Psoas muscle (tissue), 8 donors: ENCODE results near the gene ZNF750. TPM values are rescaled to one million over a fixed set of nuclear protein-coding genes. Genes with fewer than 3 reads are reported as not detected.

Source experiments
- ATAC-seq, 4 donors: fragments of 200-7000 bp; cut with Tn5 transposase; one replicate each; pipeline ENCODE4 v1.9.1; 2020; ENCODE audit warnings: moderate library complexity in 3 of 4, mild to moderate bottlenecking in 2 of 4
- DNase-seq, 2 donors: peaks; one replicate each; pipeline ENCODE4 v3.0.0-alpha.2; 2020
- H3K27ac ChIP-seq: fragments of 200-600 bp; one replicate; pipeline ENCODE4 v1.8.0; 2022
- H3K27me3 ChIP-seq, 3 donors: fragments of 200-600 bp in 1 of 3; one replicate each; pipeline versions ENCODE4 v1.6.1 to v1.8.0; 2013 to 2022; ENCODE audit warnings: low read length in 2 of 3, mild to moderate bottlenecking in 2 of 3, moderate library complexity in 1 of 3; ENCODE audit not compliant: insufficient read depth in 3 of 3
- H3K36me3 ChIP-seq, 2 donors: fragments of 200-600 bp in 1 of 2; one replicate each; pipeline versions ENCODE4 v1.6.1 to v1.8.0; 2013 to 2022; ENCODE audit warnings: low read depth in 1 of 2, mild to moderate bottlenecking in 1 of 2, moderate library complexity in 1 of 2; ENCODE audit not compliant: insufficient read depth in 1 of 2
- H3K4me1 ChIP-seq: fragments of 200-600 bp; one replicate; pipeline ENCODE4 v1.8.0; 2022
- H3K4me3 ChIP-seq: fragments of 200-600 bp; one replicate; pipeline ENCODE4 v1.8.0; 2022; ENCODE audit warnings: mild to moderate bottlenecking
- H3K9me3 ChIP-seq: fragments of 200-600 bp; one replicate; pipeline ENCODE4 v1.8.0; 2022
- CTCF ChIP-seq: fragments of 200-600 bp; IDR thresholded peaks from one replicate; pipeline ENCODE4 v1.8.0; 2022; ENCODE audit warnings: antibody characterized with exemption
- WGBS, 3 donors: extraction: QIAGEN DNeasy Blood & Tissue Kit; methylation state at CpG; one replicate each; pipeline versions ENCODE4 v1.1.6 to v1.1.7; 2013; 5-methylcytosine and 5-hydroxymethylcytosine counted together
- intact Hi-C, 2 donors: fragments of 100-400 bp; cut with DNase I; formaldehyde crosslinking; loops; one replicate each; pipeline versions ENCODE4 v1.11.0 to v1.14.2; 2022
- polyA plus RNA-seq, 3 donors: library from polyadenylated mRNA; stranded (reverse); fragments of 200-250 nt; gene quantifications; one replicate each; pipeline ENCODE4 v1.2.3, GENCODE V29; 2013
- total RNA-seq, 4 donors: library from RNA; stranded (reverse); fragmentation: NEBNext Ultra II Directional in 2 of 4; extraction: Animal tissue kit (Norgen Biotek cat#: 25700) in 2 of 4; gene quantifications; one replicate each; pipeline versions ENCODE4 v1.2.1 to v1.2.4, GENCODE V29; 2021 to 2023
- donor health status: healthy with polysubstance abuse.
- donor health status: DM: no; HTN: no; CAD: no; lungs with moderate emphysema.
- donor health status: Bipolar disorder and iron deficiency.
- donor health status: healthy.
- donor health status: DM: yes; HTN: yes; CAD: no.
- donor health status: DM: no; HTN: no; CAD: no.
- donor health status: DM: no; HTN: no; CAD: no.
- donor health status: DM: yes; HTN: yes; CAD: no.

Gene ZNF750
- total and polyA plus RNA-seq, 7 donors = 0.79 to 6.3 (median 2.2) TPM; not detected in 1

DNA sequence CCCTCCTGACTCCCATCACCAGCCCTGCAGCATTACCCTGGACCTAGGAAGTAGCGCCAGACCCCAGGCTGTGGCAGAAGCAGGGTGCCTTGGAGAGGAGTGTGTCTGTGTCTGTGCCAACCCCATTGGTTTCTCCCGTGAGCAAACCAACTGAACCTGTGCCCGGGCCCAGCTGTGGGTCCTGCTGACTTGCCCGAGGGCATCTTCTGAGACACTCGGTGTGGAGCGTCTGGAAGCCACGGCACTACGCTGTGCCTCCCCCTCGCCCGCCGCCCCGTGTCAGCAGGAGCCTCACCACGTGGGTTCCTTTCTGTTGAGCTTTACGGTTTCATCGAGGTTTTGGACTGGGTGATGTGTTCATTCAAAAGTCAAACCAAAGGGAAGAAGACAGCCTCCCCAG, 27.8 kb downstream of the ZNF750 start:
- Histone ChIP-seq H3K27me3 (no peaks in the 10 kb centered on the region), H3K27ac (no peak overlapping the region), H3K36me3 (peaks cover 0 to 57% of the 10 kb centered on the region in 2 donors), H3K4me1 (no peaks in the 10 kb centered on the region), H3K9me3 (no peaks in the 10 kb centered on the region), H3K4me3 (no peak overlapping the region)
- intact Hi-C loops = no loop called here
- TF ChIP-seq CTCF = no peak
- DNase-seq (peak in 1 of 2 donors; percentile 15), ATAC-seq (no peak)
- 89 to 90% (median 90%) methylated on average over 15 of the region's 15 CpGs for WGBS, 3 donors

DNA sequence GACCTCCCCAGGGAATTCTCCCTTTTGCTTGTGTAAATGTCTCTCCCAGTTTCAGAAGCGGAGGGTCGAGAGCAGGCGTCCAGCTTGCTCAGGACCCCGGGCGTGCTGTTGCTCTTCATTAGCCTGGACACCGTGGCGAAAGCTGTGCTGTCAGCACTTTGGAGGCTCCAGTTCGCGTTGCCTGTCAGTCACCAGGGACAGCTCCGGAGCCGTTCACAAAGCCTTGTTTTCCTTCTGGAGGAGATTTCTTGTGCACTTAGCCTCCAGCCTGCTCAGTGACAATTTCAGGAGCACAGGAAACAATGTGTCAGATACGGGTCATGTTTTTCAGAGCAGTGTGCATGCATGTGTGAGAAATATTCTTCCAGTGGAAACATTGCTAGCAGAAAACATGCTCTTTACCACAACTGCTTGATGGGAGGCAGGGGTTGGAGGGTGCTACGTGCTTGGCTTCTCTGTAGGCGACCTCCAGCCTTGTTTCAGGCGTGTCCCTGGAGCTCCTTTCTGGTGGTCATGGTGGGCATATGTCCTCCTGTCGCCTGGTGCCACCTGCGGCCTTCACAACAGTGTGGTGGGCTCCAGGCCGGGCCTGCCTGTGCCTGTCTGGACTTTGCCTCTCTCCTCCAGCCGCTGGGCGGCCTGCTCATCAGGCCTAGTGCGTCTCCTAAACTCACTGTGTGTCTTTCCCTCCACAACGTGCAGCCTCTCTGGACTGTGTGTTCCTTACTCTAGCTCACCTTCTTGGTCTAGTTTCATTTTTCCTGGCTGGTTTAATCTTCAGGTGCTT, 29.0 kb downstream of the ZNF750 start:
- intact Hi-C loops = no loop called here
- ATAC-seq (no peak), DNase-seq (peak in 1 of 2 donors; percentile 43)
- H3K4me1 ChIP-seq = no peaks in the 10 kb centered on the region
- no peak for TF ChIP-seq CTCF
- H3K4me3 ChIP-seq = no peak overlapping the region
- H3K27ac ChIP-seq = no peak overlapping the region
- H3K36me3 ChIP-seq = peaks cover 0 to 46% of the 10 kb centered on the region in 2 donors
- no peaks in the 10 kb centered on the region for H3K27me3 ChIP-seq
- 86 to 92% (median 86%) methylated on average over 22 of the region's 22 CpGs for WGBS, 3 donors
- no peaks in the 10 kb centered on the region for H3K9me3 ChIP-seq

DNA sequence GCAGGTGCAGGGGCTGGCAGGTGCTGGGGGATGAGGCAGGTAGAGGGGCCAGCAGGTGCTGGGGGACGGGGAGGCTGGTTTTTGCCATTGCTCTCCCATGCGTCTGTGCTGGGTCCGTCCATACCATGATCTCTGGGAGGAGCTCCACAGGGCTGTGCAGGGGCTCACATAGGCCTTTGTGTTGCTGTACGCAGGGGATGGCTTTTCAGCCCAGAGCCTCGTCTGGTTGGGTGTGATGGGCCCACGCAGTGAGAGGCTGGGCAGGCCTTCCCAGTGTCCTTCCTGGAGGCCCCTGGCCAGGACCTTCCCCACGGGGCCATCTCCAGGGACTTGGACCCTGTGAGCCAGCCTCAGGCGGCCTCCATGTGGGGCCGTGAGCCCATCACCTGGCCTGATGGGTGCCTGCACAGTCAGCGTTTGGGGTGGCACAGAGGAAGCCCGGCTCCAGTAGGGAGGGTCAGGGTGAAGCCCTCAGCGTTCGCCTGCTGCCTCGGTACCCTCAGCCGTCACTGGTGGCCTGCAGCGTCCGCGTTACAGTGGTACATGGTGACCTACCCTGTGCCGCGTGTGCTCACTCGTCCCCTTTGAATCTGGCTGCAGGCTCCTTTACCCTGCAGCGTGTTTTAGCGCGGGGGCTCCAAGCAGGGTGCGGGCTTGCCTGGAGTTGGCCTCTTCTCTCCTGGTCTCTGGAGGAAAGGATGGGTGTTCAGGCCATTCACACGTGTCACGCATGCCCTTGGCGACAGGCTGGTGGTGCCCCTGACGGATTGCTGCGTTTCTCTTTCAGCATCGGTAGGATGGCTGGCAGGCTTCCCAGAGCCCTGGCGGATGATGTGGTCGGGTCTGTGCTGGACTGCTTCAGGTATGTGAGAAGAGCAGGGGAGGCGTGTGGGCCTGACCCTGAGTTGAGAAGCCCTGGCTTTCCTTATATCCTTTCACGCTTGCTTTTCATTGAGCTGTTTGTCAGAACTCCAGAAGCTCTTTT, 30.6 kb downstream of the ZNF750 start:
- Histone ChIP-seq H3K36me3 (peaks cover 0 to 30% of the 10 kb centered on the region in 2 donors), H3K4me1 (peaks cover 15% of the 10 kb centered on the region), H3K9me3 (no peaks in the 10 kb centered on the region), H3K27me3 (no peaks in the 10 kb centered on the region), H3K27ac (no peak overlapping the region), H3K4me3 (no peak overlapping the region)
- WGBS, 3 donors = 91 to 92% (median 91%) methylated on average over 26 to 35 of the region's 35 CpGs
- DNase-seq (peak in 1 of 2 donors; percentile 48), ATAC-seq (no peak)
- no peak for TF ChIP-seq CTCF
- intact Hi-C loops = loop anchor here in 1 of 2 donors (5.0 kb wide), 2 partner anchors 33 to 58 kb away; partner anchors contain the start of gene ZNF750

DNA sequence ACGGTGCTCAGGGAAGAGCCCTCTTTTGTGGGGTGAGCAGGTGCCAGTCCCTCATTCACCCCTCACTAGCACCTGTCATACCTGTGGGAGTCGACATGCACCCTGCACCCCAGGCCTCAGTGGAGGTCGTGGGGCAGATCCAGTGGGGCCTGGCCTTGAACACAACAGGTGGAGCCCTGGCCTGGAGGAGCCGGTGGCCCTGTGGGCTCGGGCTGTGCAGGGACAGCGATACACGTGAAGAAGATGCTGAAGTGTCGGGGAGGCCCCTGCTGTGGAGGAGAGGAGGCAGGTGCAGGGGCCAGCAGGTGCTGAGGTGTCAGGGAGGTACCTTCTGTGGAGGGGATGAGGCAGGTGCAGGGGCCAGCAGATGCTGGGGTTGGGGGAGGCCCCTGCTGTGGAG, 31.8 kb downstream of the ZNF750 start:
- no peak for TF ChIP-seq CTCF
- H3K36me3 ChIP-seq = peaks cover 0 to 24% of the 10 kb centered on the region in 2 donors
- H3K4me1 ChIP-seq = peaks cover 16% of the 10 kb centered on the region
- no peaks in the 10 kb centered on the region for H3K9me3 ChIP-seq
- 85 to 95% (median 86%) methylated on average over 8 of the region's 8 CpGs for WGBS, 3 donors
- ATAC-seq (no peak), DNase-seq (peak in 1 of 2 donors; percentile 44)
- H3K4me3 ChIP-seq = peak overlapping the region; percentile 11
- intact Hi-C loops = loop anchor here in 1 of 2 donors (5.0 kb wide), 2 partner anchors 34 to 59 kb away; partner anchors contain the start of gene ZNF750
- no peak overlapping the region for H3K27ac ChIP-seq
- no peaks in the 10 kb centered on the region for H3K27me3 ChIP-seq
